SK-N-SH (cell line): ENCODE measurements around the gene KIF1A. TPM values are rescaled to one million over a fixed set of nuclear protein-coding genes. Genes with fewer than 3 reads are reported as not detected.
A peak's percentile ranks its signal among the peaks of the same experiment; 100 is the strongest.

Experiments
- CTCF ChIA-PET: fragments of 300-600, 350-600 bp; formaldehyde crosslinking; extraction: SDS; loops from one replicate; lab custom pipeline; 2021; lab: Yijun Ruan, JAX
- POLR2A ChIA-PET: fragments of 350-600 bp; sonication (Branson Sonifier 250); formaldehyde crosslinking; extraction: SDS; loops from one replicate; lab custom pipeline; 2020; ENCODE audit warnings: antibody characterized with exemption, inconsistent platforms; lab: Yijun Ruan, JAX
- DNase-seq: peaks from one replicate; pipeline ENCODE4 v3.0.0; 2012
- H2AFZ ChIP-seq: fragments of 200-600 bp; sonication (generic); 2 replicates; pipeline ENCODE4 v1.8.1; 2016; ENCODE audit warnings: antibody characterized with exemption, mild to moderate bottlenecking, low read depth
- H3F3A ChIP-seq: fragments of 200-600 bp; sonication (generic); replicated peaks from 2 replicates; pipeline ENCODE3; 2016; ENCODE audit warnings: antibody characterized with exemption, mild to moderate bottlenecking; ENCODE audit not compliant: insufficient read depth
- H3K27ac ChIP-seq, 2 experiments: fragments of 200-500 bp in 1 of 2; fragments of 200-600 bp in 1 of 2; sonication (Bioruptor generic) in 1 of 2; sonication (generic), shearing (Covaris generic) in 1 of 2; 2 replicates each; pipeline versions ENCODE4 v1.5.1 to v1.6.1; 2014 to 2016; ENCODE audit warnings: low read depth in 2 of 2, inconsistent platforms in 1 of 2, low read length in 1 of 2, mild to moderate bottlenecking in 1 of 2, mixed read lengths in 1 of 2
- H3K27me3 ChIP-seq: fragments of 200-600 bp; sonication (generic), shearing (Covaris generic); 2 replicates; pipeline ENCODE4 v1.6.1; 2016; ENCODE audit warnings: mixed run types; ENCODE audit not compliant: insufficient read depth
- H3K36me3 ChIP-seq, 2 experiments: fragments of 200-500 bp in 1 of 2; fragments of 200-600 bp in 1 of 2; sonication (Bioruptor generic) in 1 of 2; sonication (generic) in 1 of 2; replicated peaks in 1 of 2; 2 replicates each; pipeline versions ENCODE3 to v1.5.1; 2014 to 2016; ENCODE audit warnings: low read length in 1 of 2, mild to moderate bottlenecking in 1 of 2; ENCODE audit not compliant: insufficient read depth in 2 of 2, control insufficient read depth in 1 of 2
- H3K4me1 ChIP-seq, 2 experiments: fragments of 200-500 bp in 1 of 2; fragments of 200-600 bp in 1 of 2; sonication (Bioruptor generic) in 1 of 2; sonication (generic), shearing (Covaris generic) in 1 of 2; 2 replicates each; pipeline versions ENCODE4 v1.5.1 to v1.6.1; 2014 to 2016; ENCODE audit warnings: low read depth in 1 of 2, low read length in 1 of 2, mixed run types in 1 of 2; ENCODE audit not compliant: insufficient read depth in 2 of 2, control insufficient read depth in 1 of 2
- H3K4me2 ChIP-seq: fragments of 200-600 bp; sonication (generic), shearing (Covaris generic); 2 replicates; pipeline ENCODE4 v1.6.1; 2017; ENCODE audit warnings: mixed run types
- H3K4me3 ChIP-seq, 2 experiments: fragments of 200-500 bp in 1 of 2; fragments of 200-600 bp in 1 of 2; sonication (Bioruptor generic) in 1 of 2; sonication (generic), shearing (Covaris generic) in 1 of 2; 2 replicates each; pipeline versions ENCODE4 v1.5.1 to v1.8.1; 2014 to 2016; ENCODE audit warnings: low read depth in 2 of 2, inconsistent platforms in 1 of 2, low read length in 1 of 2, mild to moderate bottlenecking in 1 of 2, mixed read lengths in 1 of 2, moderate library complexity in 1 of 2
- H3K79me2 ChIP-seq: fragments of 200-600 bp; sonication (generic); 2 replicates; pipeline ENCODE4 v1.8.1; 2017; ENCODE audit warnings: mild to moderate bottlenecking; ENCODE audit not compliant: insufficient read depth
- H3K9ac ChIP-seq: fragments of 200-600 bp; sonication (generic); 2 replicates; pipeline ENCODE4 v1.6.1; 2017; ENCODE audit warnings: mixed run types
- H3K9me2 ChIP-seq: fragments of 200-600 bp; sonication (generic); 2 replicates; pipeline ENCODE4 v1.6.1; 2017; ENCODE audit warnings: mixed run types
- H3K9me3 ChIP-seq: fragments of 200-600 bp; sonication (generic); 2 replicates; pipeline ENCODE4 v1.6.1; 2017; ENCODE audit warnings: mixed run types, mild to moderate bottlenecking, moderate library complexity
- H4K20me1 ChIP-seq: fragments of 200-600 bp; sonication (generic); 2 replicates; pipeline ENCODE4 v1.6.1; 2017; ENCODE audit warnings: mild to moderate bottlenecking, mixed run types; ENCODE audit not compliant: insufficient read depth
- EP300 ChIP-seq, 2 experiments: IDR thresholded peaks; 2 replicates each; pipeline versions ENCODE4 v1.4.0 to v1.6.1; 2012; ENCODE audit warnings: borderline replicate concordance in 1 of 2, low read depth in 1 of 2, low read length in 1 of 2
- NRF1 ChIP-seq: IDR thresholded peaks from 2 replicates; pipeline ENCODE4 v1.6.1; 2012; ENCODE audit warnings: low read depth, mild to moderate bottlenecking, low read length
- POLR2AphosphoS5 ChIP-seq: IDR thresholded peaks from 2 replicates; pipeline ENCODE4 v1.6.1; 2012; ENCODE audit warnings: low read depth, low read length
- RCOR1 ChIP-seq: fragments of 150-350 bp; IDR thresholded peaks from 2 replicates; pipeline ENCODE4 v1.6.1; 2017; ENCODE audit warnings: antibody characterized with exemption, low read length
- WGBS: methylation state at CpG from one replicate; pipeline ENCODE4 v1.1.6; 2017; ENCODE audit warnings: low lambda C conversion rate; 5-methylcytosine and 5-hydroxymethylcytosine counted together
- polyA plus RNA-seq, 3 experiments: library from polyadenylated mRNA; depleted of rRNA; stranded (reverse); fragments of >200 nt; gene quantifications; 2 replicates each; pipeline ENCODE4 v1.2.3, GENCODE V29; 2012
- TF ChIP-seq, protein P1 (sequence below): fragments of 150-350 bp; IDR thresholded peaks from 2 replicates; pipeline ENCODE4 v1.6.1; 2017; ENCODE audit warnings: antibody characterized with exemption, low read length, low read depth, borderline replicate concordance

Gene KIF1A
- polyA plus RNA-seq, 1 of the 3 experiments (the other 2 are of a cell fraction), result 0.21 TPM

DNA sequence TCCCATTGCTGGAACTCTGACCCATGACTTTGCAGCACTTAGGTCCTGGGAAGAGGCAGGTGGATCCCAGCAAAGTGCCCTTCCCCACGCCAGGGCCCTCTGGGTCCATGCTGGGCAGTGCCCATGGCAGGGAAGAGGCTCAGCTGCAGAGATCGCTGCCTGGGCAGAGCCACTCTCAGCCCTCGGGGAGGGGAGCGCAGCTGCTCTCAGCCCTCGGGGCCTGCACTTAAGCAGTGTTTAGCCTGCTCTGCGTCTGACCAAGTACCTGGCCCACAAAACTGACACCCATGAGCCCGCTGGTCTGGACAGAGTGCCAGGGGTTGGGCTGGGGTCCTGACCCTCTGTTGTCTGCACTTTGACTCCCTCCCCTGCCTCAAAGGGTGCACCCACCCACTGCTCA lies 82.1 kb downstream of the KIF1A start:
- Histone ChIP-seq H4K20me1 (no peaks in the 10 kb centered on the region), H3F3A (no peaks in the 10 kb centered on the region), H3K9me2 (no peaks in the 10 kb centered on the region), H3K9ac (no peak overlapping the region), H3K36me3 (no peaks in the 10 kb centered on the region), H2AFZ (no peak overlapping the region), H3K27me3 (no peaks in the 10 kb centered on the region), H3K79me2 (no peaks in the 10 kb centered on the region), H3K27ac (peak overlapping the region in 1 of 2 experiments; percentile 81; a peak in 2 of 4 replicates), H3K4me2 (no peak overlapping the region), H3K9me3 (no peaks in the 10 kb centered on the region), H3K4me3 (no peak overlapping the region), H3K4me1 (peaks cover 0 to 31% of the 10 kb centered on the region in 2 experiments; a peak in 1 of 4 replicates)
- ChIA-PET CTCF (no interaction called here), POLR2A (no interaction called here)
- DNase-seq, result peak; percentile 58
- TF ChIP-seq EP300 (IDR thresholded peaks at IDR 0.05; ENCODE audit: borderline replicate concordance in 1 of 2, low read depth in 1 of 2, low read length in 1 of 2) (no peak), RCOR1 (no peak)
- no CpG with 5 or more reads among the region's 7 CpGs for WGBS

DNA sequence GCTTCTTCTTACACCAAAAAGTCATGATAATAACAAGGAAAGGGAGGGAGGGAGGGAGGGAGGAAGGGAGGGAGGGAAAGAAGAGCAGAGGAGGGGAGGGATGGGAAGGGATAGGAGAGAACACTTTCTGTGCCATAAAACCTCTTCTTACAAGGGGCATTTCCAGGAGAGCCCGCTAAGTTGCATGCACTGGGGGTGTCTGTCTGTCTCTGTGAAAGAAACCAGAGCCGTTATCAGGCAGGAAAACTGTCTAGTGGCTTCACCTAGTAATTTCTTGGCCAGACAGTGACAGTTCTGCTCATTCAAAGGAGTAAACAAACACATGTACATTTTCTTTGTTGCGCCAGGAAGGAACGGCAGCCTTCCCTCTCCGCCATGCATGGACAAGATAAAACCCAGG lies 82.5 kb downstream of the KIF1A start:
- Histone ChIP-seq H2AFZ (no peak overlapping the region), H3F3A (no peaks in the 10 kb centered on the region), H4K20me1 (no peaks in the 10 kb centered on the region), H3K4me3 (no peak overlapping the region), H3K4me2 (no peak overlapping the region), H3K9ac (no peak overlapping the region), H3K27ac (peak overlapping the region in 1 of 2 experiments; percentile 81; a peak in 2 of 4 replicates)
- POLR2A ChIA-PET, result no interaction called here
- 39% methylated on average over 5 of the region's 5 CpGs for WGBS
- TF ChIP-seq, protein P1, sequence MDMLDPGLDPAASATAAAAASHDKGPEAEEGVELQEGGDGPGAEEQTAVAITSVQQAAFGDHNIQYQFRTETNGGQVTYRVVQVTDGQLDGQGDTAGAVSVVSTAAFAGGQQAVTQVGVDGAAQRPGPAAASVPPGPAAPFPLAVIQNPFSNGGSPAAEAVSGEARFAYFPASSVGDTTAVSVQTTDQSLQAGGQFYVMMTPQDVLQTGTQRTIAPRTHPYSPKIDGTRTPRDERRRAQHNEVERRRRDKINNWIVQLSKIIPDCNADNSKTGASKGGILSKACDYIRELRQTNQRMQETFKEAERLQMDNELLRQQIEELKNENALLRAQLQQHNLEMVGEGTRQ, result no peak
- TF ChIP-seq, all 33 proteins: peak for 0
- no peak for DNase-seq
- peaks cover 0 to 31% of the 10 kb centered on the region in 2 experiments; a peak in 1 of 4 replicates for H3K4me1 ChIP-seq
- H3K9me2 ChIP-seq, result no peaks in the 10 kb centered on the region
- H3K79me2 ChIP-seq, result no peaks in the 10 kb centered on the region
- H3K9me3 ChIP-seq, result no peaks in the 10 kb centered on the region
- CTCF ChIA-PET, result no interaction called here
- H3K36me3 ChIP-seq, result no peaks in the 10 kb centered on the region
- no peaks in the 10 kb centered on the region for H3K27me3 ChIP-seq

DNA sequence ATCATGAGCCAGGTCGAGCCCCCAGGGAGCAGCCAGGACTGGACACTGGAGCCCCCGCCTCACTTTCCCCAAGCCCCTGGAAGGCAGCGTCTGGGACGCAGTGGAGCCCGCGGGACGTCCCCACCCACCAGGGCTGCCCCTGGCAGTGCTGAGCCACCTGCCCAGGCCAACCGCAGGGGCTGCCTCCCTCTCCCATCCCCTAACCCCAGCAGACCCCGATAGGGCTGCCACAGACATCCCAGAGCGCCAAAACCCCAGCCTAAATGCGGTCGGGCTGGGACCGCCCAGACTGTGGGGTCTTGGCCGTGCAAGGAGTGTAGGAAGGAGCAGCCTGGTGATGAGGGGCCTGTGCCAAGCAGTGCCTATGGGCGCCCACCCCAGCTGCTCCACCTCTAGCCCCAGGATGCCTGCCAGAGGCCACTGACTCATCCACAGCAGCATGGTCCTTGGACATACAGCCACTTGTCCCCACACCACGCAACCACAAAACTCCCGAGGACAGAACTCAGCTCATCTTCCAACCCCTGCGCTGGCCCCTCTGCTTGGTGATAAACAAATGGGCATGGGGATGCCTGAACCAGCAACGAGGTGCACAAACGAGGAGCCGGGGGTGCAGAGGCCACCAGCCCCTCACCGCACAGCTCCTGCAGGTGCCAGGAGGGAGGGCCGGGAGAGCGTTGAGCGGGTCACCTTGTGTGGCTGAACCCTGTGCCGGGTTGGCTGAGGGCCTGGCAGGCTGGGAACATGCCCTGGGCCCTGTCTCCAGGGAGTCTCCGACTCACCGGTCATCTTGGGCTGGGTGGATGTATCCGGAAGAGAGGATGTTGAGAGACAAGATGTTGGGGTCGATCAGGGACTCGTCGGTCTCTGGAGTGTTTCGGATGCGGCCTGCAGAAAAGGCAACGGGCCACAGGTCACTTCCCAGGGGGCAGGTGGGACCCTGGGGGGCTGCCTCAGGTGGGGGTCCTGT lies 83.5 kb downstream of the KIF1A start:
- H3K27me3 ChIP-seq, result no peaks in the 10 kb centered on the region
- no peaks in the 10 kb centered on the region for H4K20me1 ChIP-seq
- peaks cover 0 to 32% of the 10 kb centered on the region in 2 experiments; a peak in 1 of 4 replicates for H3K4me1 ChIP-seq
- H3K9me3 ChIP-seq, result no peaks in the 10 kb centered on the region
- WGBS, result 64% methylated on average over 15 of the region's 35 CpGs
- H3K27ac ChIP-seq, result peak overlapping the region in 1 of 2 experiments; percentile 81; a peak in 1 of 4 replicates
- H3K4me3 ChIP-seq, result no peak overlapping the region
- TF ChIP-seq POLR2AphosphoS5 (no peak), NRF1 (no peak)
- TF ChIP-seq, all 33 proteins: peak for 0
- Histone ChIP-seq H2AFZ (no peak overlapping the region), H3K9ac (no peak overlapping the region), H3F3A (no peaks in the 10 kb centered on the region), H3K9me2 (no peaks in the 10 kb centered on the region), H3K79me2 (no peaks in the 10 kb centered on the region), H3K36me3 (no peaks in the 10 kb centered on the region), H3K4me2 (no peak overlapping the region)
- ChIA-PET CTCF (no interaction called here), POLR2A (no interaction called here)
- DNase-seq, result no peak
